Mesothelial cell of epicardium (in vitro differentiated cells): ENCODE data around the gene HCRT. TPM values are rescaled to one million over a fixed set of nuclear protein-coding genes. Genes with fewer than 3 reads are reported as not detected.
A peak's percentile ranks its signal among the peaks of the same experiment; 100 is the strongest.

Experiments used
- DNase-seq, 2 experiments: peaks; one replicate each; pipeline ENCODE4 v3.0.0; 2021; ENCODE audit warnings: low spot score in 2 of 2; ENCODE audit not compliant: unreplicated experiment in 2 of 2
- H3K27ac Mint-ChIP-seq: 2 replicates; pipeline ENCODE4 v1.8.0; 2021; ENCODE audit warnings: mixed read lengths
- H3K27me3 Mint-ChIP-seq: 2 replicates; pipeline ENCODE4 v1.8.0; 2021; ENCODE audit warnings: low read depth, mixed read lengths
- H3K36me3 Mint-ChIP-seq: 2 replicates; pipeline ENCODE4 v1.8.0; 2021; ENCODE audit warnings: mixed read lengths
- H3K4me1 Mint-ChIP-seq: 2 replicates; pipeline ENCODE4 v1.8.0; 2021; ENCODE audit warnings: mixed read lengths
- H3K4me3 Mint-ChIP-seq: 2 replicates; pipeline ENCODE4 v1.8.0; 2021; ENCODE audit warnings: mild to moderate bottlenecking, moderate library complexity, mixed read lengths
- H3K9me3 Mint-ChIP-seq: 2 replicates; pipeline ENCODE4 v1.8.0; 2021; ENCODE audit warnings: mixed read lengths
- total RNA-seq: library from RNA; stranded (reverse); gene quantifications from 3 replicates; pipeline ENCODE4 v1.2.1, GENCODE V29; 2021
- TF ChIP-seq, protein P1 (sequence below): fragments of 200-600 bp; sonication (generic); IDR thresholded peaks from one replicate; pipeline ENCODE4 v1.5.0; 2021; ENCODE audit warnings: antibody characterized with exemption; ENCODE audit not compliant: unreplicated experiment

The HCRT gene
- total RNA-seq, 1 donor from 2014 or later, result not detected

GRCh38 chr17:42193216-42193968 lies 8.1 kb upstream of the HCRT start:
- Mint-ChIP-seq H3K27ac (no peak overlapping the region), H3K9me3 (no peaks in the 10 kb centered on the region), H3K27me3 (no peaks in the 10 kb centered on the region), H3K36me3 (no peaks in the 10 kb centered on the region), H3K4me1 (peaks cover 10% of the 10 kb centered on the region), H3K4me3 (peak overlapping the region; percentile 80)
- no peak for DNase-seq
- TF ChIP-seq, protein P1, sequence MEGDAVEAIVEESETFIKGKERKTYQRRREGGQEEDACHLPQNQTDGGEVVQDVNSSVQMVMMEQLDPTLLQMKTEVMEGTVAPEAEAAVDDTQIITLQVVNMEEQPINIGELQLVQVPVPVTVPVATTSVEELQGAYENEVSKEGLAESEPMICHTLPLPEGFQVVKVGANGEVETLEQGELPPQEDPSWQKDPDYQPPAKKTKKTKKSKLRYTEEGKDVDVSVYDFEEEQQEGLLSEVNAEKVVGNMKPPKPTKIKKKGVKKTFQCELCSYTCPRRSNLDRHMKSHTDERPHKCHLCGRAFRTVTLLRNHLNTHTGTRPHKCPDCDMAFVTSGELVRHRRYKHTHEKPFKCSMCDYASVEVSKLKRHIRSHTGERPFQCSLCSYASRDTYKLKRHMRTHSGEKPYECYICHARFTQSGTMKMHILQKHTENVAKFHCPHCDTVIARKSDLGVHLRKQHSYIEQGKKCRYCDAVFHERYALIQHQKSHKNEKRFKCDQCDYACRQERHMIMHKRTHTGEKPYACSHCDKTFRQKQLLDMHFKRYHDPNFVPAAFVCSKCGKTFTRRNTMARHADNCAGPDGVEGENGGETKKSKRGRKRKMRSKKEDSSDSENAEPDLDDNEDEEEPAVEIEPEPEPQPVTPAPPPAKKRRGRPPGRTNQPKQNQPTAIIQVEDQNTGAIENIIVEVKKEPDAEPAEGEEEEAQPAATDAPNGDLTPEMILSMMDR, result no peak

DNA sequence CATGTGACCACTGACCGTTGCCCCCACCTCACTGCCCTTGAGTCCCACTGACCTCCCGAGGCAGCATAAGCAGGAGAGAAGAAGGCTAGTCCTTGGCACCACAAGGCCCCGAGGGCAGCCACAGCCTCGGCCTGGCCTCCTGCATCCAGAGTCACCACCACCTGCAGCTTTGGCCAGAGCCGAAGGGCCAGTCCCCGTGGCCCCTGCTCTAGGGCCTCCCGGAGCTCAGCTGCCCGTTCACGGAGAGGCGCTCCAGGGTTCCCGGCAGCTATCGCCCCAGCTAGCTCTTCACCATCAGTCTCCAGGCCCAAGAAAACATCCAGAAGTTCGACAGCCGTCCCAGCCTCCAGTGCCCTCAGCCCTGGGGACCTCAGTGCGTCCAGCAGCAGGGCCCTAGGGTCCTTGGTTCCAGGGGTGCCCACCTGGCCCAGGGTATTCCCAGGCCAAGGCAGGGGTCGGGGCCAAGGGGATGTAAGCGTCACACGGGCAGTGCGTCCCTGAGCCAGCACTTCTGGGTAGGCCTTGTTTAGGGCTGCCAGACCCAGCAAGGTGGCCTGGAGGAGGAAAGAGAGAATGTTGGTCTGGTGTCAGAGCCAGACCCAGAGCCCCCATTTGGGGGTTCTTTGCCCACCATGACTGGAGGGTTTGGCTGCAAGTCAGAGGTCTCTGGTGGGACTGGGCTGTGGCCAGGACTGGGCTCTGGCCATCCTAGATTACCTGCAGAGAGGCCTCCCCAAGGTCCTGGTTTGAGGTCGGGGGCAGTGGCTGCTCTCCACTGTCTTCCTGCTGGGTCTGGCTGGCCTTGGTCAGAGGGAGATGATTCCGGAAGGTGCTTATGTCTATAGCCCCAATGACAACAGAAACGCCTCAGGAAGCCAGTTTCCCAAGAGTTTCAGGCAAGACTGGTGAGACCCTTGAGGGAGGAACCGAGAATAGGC lies 7.2 kb upstream of the HCRT start:
- TF ChIP-seq, protein P1, result no peak
- DNase-seq, result no peak
- Mint-ChIP-seq H3K27ac (no peak overlapping the region), H3K9me3 (no peaks in the 10 kb centered on the region), H3K27me3 (no peaks in the 10 kb centered on the region), H3K36me3 (no peaks in the 10 kb centered on the region), H3K4me3 (no peak overlapping the region), H3K4me1 (peaks cover 10% of the 10 kb centered on the region)

DNA sequence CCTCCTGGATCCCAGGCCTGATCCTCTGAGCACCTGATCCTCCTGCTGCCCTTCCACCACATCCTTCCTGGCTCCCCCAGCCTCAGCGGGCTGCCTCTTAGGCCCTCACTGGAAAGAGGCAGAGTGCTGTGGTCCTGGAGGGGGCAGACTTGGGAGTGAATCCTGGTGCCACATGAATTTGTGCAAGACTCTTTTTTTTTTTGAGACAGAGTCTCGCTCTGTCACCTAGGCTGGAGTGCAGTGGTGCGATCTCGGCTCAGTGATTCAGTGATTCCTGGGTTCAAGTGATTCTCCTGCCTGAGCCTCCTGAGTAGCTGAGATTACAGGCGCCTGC lies 6.0 kb upstream of the HCRT start:
- Mint-ChIP-seq H3K4me3 (no peak overlapping the region), H3K27ac (no peak overlapping the region), H3K36me3 (no peaks in the 10 kb centered on the region), H3K27me3 (peaks cover 6% of the 10 kb centered on the region), H3K9me3 (no peaks in the 10 kb centered on the region), H3K4me1 (peaks cover 10% of the 10 kb centered on the region)
- TF ChIP-seq, protein P1, result no peak
- DNase-seq, result no peak

- peaks cover 10% of the 10 kb centered on the region for H3K4me1 Mint-ChIP-seq
- H3K36me3 Mint-ChIP-seq, result no peaks in the 10 kb centered on the region
- no peak overlapping the region for H3K27ac Mint-ChIP-seq
- H3K9me3 Mint-ChIP-seq, result no peaks in the 10 kb centered on the region
- DNase-seq, result no peak
- no peak overlapping the region for H3K4me3 Mint-ChIP-seq
- peaks cover 12% of the 10 kb centered on the region for H3K27me3 Mint-ChIP-seq
- TF ChIP-seq, protein P1, result no peak
Measured at GRCh38 chr17:42190491-42191274, 5.4 kb upstream of the HCRT start.

GRCh38 chr17:42189651-42189965 lies 4.4 kb upstream of the HCRT start:
- TF ChIP-seq, protein P1, result no peak
- Mint-ChIP-seq H3K36me3 (no peaks in the 10 kb centered on the region), H3K4me1 (peaks cover 10% of the 10 kb centered on the region), H3K4me3 (no peak overlapping the region), H3K9me3 (no peaks in the 10 kb centered on the region), H3K27me3 (peaks cover 23% of the 10 kb centered on the region), H3K27ac (no peak overlapping the region)
- no peak for DNase-seq
